ENCODE measurements around the gene KIAA0753.

Gene KIAA0753

DNA sequence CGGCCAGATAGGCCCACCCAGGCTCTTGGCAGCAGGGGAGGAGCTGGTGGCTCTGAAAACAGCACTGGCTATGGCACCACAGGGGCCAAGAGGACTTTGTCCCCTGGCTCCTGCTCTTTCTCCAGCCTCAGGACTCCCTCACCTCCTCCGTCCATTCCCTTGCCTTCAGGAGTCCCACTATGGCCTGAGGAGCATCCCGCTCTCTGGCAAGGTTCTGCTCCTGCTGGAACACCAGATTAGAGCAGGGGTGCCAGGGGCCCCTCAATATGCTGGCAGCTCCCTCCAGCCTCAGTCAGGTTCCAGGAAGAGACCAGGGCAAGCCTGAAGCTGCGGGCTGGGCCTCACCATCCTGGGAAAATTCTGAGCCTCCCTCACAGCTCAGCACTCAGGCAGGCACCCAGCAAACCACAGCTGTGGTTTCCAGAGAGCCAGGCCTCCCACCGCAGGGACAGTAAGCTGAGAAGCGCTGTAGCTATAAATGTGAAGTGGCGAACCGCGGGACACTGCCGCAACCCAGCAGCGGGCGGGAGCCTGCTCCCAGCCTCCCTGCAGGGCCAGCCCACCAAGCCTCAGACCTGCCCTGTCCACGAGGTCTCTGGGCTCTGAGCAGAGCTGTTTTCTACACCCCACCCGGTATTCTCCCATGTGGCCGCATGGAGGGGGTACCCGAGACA lies 36.8 kb upstream of the KIAA0753 start:
- H3K4me1 Mint-ChIP-seq (ENCODE audit: low read depth in 2 of 2) = peaks cover 4 to 12% of the 10 kb centered on the region in 2 donors
- DNase-seq (no peak), ATAC-seq (replicated peaks) (peak; percentile 55)
- no peaks in the 10 kb centered on the region for H3K36me3 Mint-ChIP-seq (ENCODE audit: insufficient read depth)
- H3K27ac Mint-ChIP-seq = peak overlapping the region; percentile 16 to 31
- H3K4me3 Mint-ChIP-seq = peak overlapping the region in 1 of 2 donors; percentile 18
- no peaks in the 10 kb centered on the region for H3K9me3 Mint-ChIP-seq
- peaks cover 31 to 47% of the 10 kb centered on the region in 2 donors for H3K27me3 Mint-ChIP-seq

GRCh38 chr17:6676802-6677157 lies 36.3 kb upstream of the KIAA0753 start:
- no peak for DNase-seq
- peaks cover 25 to 42% of the 10 kb centered on the region in 2 donors for H3K27me3 Mint-ChIP-seq
- ATAC-seq (replicated peaks) = no peak
- H3K36me3 Mint-ChIP-seq (ENCODE audit: insufficient read depth) = no peaks in the 10 kb centered on the region
- H3K4me1 Mint-ChIP-seq (ENCODE audit: low read depth in 2 of 2) = peaks cover 4 to 12% of the 10 kb centered on the region in 2 donors
- no peak overlapping the region for H3K4me3 Mint-ChIP-seq
- no peaks in the 10 kb centered on the region for H3K9me3 Mint-ChIP-seq
- H3K27ac Mint-ChIP-seq = peak overlapping the region in 1 of 2 donors; percentile 16

DNA sequence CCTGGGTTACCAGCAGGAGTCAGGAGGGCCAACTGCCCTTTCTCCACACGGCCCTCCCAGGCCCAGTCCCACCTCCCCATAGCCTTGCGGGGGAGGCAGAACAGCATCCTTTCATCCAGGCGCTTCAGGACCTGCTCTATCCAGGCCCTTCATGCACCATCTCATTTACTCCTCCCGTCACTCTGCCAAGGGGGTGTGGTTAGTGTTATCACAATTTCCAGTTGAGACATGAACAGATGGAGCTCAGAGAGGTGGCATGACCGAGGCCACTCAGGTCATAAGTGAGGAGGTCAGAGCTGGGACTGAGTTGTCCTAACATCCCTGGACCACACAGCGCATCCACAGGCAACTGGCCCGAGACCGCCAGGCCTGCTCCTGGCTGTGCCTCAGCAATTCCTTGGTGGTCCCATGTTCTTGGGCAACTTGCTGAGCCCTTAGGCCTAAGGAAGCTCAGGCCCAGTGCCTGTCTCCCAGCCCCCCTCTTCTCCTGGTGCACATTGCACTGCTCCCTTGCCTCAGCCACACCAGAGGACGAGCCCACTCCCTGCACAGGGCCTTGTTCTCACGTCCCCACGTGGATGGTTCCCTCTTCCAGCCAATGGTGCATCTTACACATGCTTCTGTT lies 34.8 kb upstream of the KIAA0753 start:
- Mint-ChIP-seq H3K36me3 (ENCODE audit: insufficient read depth) (no peaks in the 10 kb centered on the region), H3K27ac (no peak overlapping the region), H3K4me3 (no peak overlapping the region), H3K4me1 (ENCODE audit: low read depth in 2 of 2) (peaks cover 4 to 12% of the 10 kb centered on the region in 2 donors), H3K9me3 (no peaks in the 10 kb centered on the region), H3K27me3 (peaks cover 17 to 27% of the 10 kb centered on the region in 2 donors)
- DNase-seq = no peak
- no peak for ATAC-seq (replicated peaks)

GRCh38 chr17:6674586-6674985 lies 34.1 kb upstream of the KIAA0753 start:
- ATAC-seq (replicated peaks) (no peak), DNase-seq (no peak)
- peaks cover 6 to 12% of the 10 kb centered on the region in 2 donors for H3K4me1 Mint-ChIP-seq (ENCODE audit: low read depth in 2 of 2)
- H3K36me3 Mint-ChIP-seq (ENCODE audit: insufficient read depth) = no peaks in the 10 kb centered on the region
- H3K27ac Mint-ChIP-seq = no peak overlapping the region
- no peak overlapping the region for H3K4me3 Mint-ChIP-seq
- H3K27me3 Mint-ChIP-seq = peaks cover 17 to 22% of the 10 kb centered on the region in 2 donors
- no peaks in the 10 kb centered on the region for H3K9me3 Mint-ChIP-seq

- ATAC-seq (replicated peaks) = no peak
- Mint-ChIP-seq H3K27me3 (no peaks in the 10 kb centered on the region), H3K36me3 (ENCODE audit: insufficient read depth) (no peaks in the 10 kb centered on the region), H3K4me1 (ENCODE audit: low read depth in 2 of 2) (peaks cover 3 to 4% of the 10 kb centered on the region in 2 donors), H3K9me3 (no peaks in the 10 kb centered on the region), H3K27ac (no peak overlapping the region), H3K4me3 (no peak overlapping the region)
- DNase-seq = no peak
Measured at GRCh38 chr17:6671431-6671830, 30.9 kb upstream of the KIAA0753 start.

- no peak for DNase-seq
- Mint-ChIP-seq H3K4me3 (no peak overlapping the region), H3K27me3 (no peaks in the 10 kb centered on the region), H3K9me3 (no peaks in the 10 kb centered on the region), H3K36me3 (ENCODE audit: insufficient read depth) (no peaks in the 10 kb centered on the region), H3K27ac (no peak overlapping the region), H3K4me1 (ENCODE audit: low read depth in 2 of 2) (peaks cover 3 to 7% of the 10 kb centered on the region in 2 donors)
- ATAC-seq (replicated peaks) = no peak
Measured at GRCh38 chr17:6670999-6671398, 30.5 kb upstream of the KIAA0753 start.

DNA sequence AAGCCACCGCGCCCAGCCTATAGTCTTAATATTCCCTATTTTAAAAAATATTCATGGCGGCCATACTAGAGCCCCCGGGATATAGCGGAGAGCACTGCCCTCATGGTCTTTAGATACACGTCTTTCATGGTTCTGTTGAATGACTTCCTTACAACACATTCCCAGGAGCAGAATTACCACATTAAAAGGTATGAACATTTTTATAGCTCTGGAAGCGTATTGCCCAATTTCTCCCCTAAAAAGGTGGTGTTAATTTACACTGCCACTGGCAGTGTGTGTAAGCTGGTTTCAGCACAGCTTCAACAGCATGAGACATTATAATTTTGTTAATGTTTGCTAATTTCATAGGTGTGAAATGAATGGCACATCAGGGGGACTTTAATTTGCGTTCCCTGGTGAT lies 30.1 kb upstream of the KIAA0753 start:
- H3K36me3 Mint-ChIP-seq (ENCODE audit: insufficient read depth) = no peaks in the 10 kb centered on the region
- H3K27ac Mint-ChIP-seq = no peak overlapping the region
- no peak for DNase-seq
- H3K9me3 Mint-ChIP-seq = no peaks in the 10 kb centered on the region
- ATAC-seq (replicated peaks) = no peak
- H3K4me1 Mint-ChIP-seq (ENCODE audit: low read depth in 2 of 2) = peaks cover 3 to 7% of the 10 kb centered on the region in 2 donors
- H3K27me3 Mint-ChIP-seq = no peaks in the 10 kb centered on the region
- H3K4me3 Mint-ChIP-seq = no peak overlapping the region

DNA sequence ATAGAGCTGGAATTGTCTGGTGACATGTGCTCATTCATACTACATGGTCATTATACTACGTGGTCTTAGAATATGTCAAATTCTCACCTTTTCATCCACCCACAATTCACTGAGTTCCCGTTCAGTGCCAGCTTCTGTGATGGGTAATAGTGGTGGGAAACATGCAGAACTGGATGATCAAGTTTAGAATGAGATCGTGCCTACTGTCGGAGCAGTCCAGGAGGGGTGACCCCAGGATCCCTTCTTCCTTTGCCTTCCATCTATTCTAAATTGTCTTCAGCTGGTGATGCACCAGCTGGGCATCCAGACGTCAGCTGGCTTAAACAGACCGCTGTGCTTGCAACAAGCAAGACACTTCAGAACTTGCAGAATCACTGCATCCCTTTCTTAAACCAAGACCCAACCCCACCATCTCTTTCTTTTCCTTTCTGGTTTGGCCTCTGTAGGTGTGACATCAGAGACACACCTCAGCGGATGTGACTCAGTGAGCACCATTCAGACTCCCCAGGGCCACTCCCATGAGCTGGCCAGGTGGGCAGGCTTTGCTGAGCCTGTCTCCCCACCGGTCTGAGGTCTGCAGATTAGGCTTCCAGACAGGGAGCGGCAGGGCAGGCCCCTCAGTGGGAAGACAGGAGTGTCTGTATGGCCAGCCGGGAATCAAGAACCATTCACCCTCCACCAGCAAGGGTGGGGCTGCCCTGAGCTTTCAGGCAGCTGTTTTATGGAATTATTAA lies 29.1 kb upstream of the KIAA0753 start:
- Mint-ChIP-seq H3K4me1 (ENCODE audit: low read depth in 2 of 2) (peaks cover 3 to 7% of the 10 kb centered on the region in 2 donors), H3K27ac (no peak overlapping the region), H3K9me3 (no peaks in the 10 kb centered on the region), H3K4me3 (no peak overlapping the region), H3K27me3 (no peaks in the 10 kb centered on the region), H3K36me3 (ENCODE audit: insufficient read depth) (no peaks in the 10 kb centered on the region)
- ATAC-seq (replicated peaks) (peak; percentile 32), DNase-seq (no peak)

DNA sequence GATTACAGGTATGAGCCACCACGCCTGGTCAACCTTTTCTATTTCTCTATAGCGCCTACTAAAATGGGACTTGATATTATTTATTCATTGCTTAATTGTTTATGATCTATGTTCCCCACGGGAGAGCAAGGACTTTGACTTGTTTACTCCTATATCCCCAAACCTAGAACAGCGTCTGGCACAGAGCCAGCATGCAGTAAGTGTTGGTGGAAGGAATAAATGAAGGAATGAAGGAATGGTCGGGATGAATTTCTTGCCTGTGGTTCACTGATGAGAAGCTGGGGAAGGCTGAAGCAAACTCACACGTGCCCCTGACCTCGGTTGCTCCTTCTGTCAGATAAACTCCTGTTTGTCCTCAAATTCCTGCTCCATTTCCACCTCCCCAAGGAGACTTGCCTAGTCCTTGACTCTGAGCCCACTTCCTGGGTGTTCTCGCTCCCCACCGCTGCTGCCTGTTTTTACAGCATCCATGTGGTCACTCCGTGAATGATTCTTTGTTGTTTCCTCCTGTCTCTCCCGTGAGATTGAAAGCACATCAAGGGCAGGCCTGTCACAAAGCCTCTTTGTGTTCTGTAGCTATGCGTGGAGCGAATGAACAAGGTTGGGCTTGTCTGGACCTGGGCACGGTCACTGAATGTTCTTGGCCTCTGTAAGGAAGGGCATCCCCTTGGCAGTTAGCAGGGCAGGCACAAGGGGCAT lies 28.4 kb upstream of the KIAA0753 start:
- ATAC-seq (replicated peaks) = no peak
- Mint-ChIP-seq H3K4me3 (no peak overlapping the region), H3K9me3 (no peaks in the 10 kb centered on the region), H3K36me3 (ENCODE audit: insufficient read depth) (no peaks in the 10 kb centered on the region), H3K27ac (no peak overlapping the region), H3K27me3 (no peaks in the 10 kb centered on the region), H3K4me1 (ENCODE audit: low read depth in 2 of 2) (peaks cover 3 to 7% of the 10 kb centered on the region in 2 donors)
- DNase-seq = no peak

DNA sequence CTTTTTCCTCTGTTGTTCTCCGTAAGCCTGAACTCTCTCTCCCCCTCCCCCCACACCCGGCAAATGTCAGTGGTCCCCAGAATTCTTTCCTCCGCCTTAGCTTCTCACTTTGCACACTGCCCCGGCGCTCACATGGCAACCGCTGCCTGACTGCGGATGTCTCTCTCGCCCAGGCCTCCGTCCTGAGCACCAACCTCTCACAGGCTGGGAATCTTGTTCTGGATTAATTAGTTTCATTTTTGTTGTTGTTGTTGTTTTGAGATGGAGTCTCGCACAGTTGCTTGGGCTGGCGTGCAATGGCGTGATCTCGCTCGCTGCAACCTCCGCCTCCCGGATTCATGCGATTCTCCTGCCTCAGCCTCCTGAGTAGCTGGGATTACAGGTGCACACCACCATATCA lies 27.7 kb upstream of the KIAA0753 start:
- H3K27me3 Mint-ChIP-seq = no peaks in the 10 kb centered on the region
- no peak overlapping the region for H3K4me3 Mint-ChIP-seq
- no peaks in the 10 kb centered on the region for H3K36me3 Mint-ChIP-seq (ENCODE audit: insufficient read depth)
- ATAC-seq (replicated peaks) (no peak), DNase-seq (no peak)
- no peak overlapping the region for H3K27ac Mint-ChIP-seq
- peaks cover 3 to 7% of the 10 kb centered on the region in 2 donors for H3K4me1 Mint-ChIP-seq (ENCODE audit: low read depth in 2 of 2)
- H3K9me3 Mint-ChIP-seq = no peaks in the 10 kb centered on the region

DNA sequence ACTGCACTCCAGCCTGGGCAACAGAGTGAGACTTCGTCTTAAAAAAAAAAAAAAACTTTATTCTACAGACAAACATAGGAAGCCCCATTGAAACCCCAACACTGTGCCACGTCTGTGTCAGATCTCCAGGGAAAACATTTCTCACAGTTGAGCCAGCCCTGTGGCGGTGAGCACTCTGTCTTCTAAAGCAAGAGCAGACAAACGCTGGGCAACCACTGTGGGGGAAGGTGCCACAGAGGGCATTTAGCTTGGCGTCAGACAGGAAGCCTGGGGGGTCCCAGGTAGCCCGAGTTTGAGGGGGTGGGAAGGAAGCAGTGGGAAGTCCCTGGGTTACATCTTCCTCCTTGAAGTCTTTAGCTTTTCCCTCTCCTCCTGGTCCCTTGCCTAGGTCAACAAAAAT lies 27.0 kb upstream of the KIAA0753 start:
- H3K9me3 Mint-ChIP-seq = no peaks in the 10 kb centered on the region
- no peaks in the 10 kb centered on the region for H3K36me3 Mint-ChIP-seq (ENCODE audit: insufficient read depth)
- H3K4me3 Mint-ChIP-seq = no peak overlapping the region
- no peak overlapping the region for H3K27ac Mint-ChIP-seq
- no peaks in the 10 kb centered on the region for H3K27me3 Mint-ChIP-seq
- peaks cover 3 to 7% of the 10 kb centered on the region in 2 donors for H3K4me1 Mint-ChIP-seq (ENCODE audit: low read depth in 2 of 2)
- no peak for ATAC-seq (replicated peaks)
- no peak for DNase-seq

DNA sequence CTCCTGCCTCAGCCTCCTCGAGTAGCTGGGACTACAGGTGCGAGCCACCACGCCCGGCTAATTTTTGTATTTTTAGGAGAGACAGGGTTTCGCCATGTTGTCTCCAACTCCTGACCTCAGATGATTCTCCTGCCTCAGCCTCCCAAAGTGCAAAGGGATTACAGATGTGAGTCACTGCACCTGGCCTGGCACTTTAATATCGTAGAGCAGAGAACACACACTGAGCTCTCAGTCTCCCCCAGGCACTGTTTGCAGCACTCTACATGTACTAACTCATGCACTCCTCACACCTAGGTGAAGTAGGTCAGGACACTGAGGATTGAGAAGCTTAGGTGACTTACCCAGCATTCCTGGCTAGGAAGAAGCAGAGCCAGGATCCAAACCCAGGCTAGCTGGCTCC lies 26.0 kb upstream of the KIAA0753 start:
- Mint-ChIP-seq H3K27ac (no peak overlapping the region), H3K36me3 (ENCODE audit: insufficient read depth) (no peaks in the 10 kb centered on the region)
- no peak for DNase-seq

GRCh38 chr17:6666077-6666521 lies 25.6 kb upstream of the KIAA0753 start:
- Mint-ChIP-seq H3K27me3 (no peaks in the 10 kb centered on the region), H3K36me3 (ENCODE audit: insufficient read depth) (no peaks in the 10 kb centered on the region), H3K4me1 (ENCODE audit: low read depth in 2 of 2) (peaks cover 3 to 9% of the 10 kb centered on the region in 2 donors), H3K4me3 (no peak overlapping the region), H3K27ac (no peak overlapping the region), H3K9me3 (no peaks in the 10 kb centered on the region)
- DNase-seq = peak; percentile 25 to 30 (median 27)
- ATAC-seq (replicated peaks) = peak; percentile 74

More for the DNA sequence above, 26.0 kb upstream of the KIAA0753 start:
- Mint-ChIP-seq H3K4me1 (ENCODE audit: low read depth in 2 of 2) (peaks cover 3 to 7% of the 10 kb centered on the region in 2 donors), H3K27me3 (no peaks in the 10 kb centered on the region), H3K9me3 (no peaks in the 10 kb centered on the region), H3K4me3 (no peak overlapping the region)
- no peak for ATAC-seq (replicated peaks)
